Keratinocyte (primary cell): Measurements from ENCODE around the gene GRK5. TPM values are rescaled to one million over a fixed set of nuclear protein-coding genes. Genes with fewer than 3 reads are reported as not detected.

ENCODE experiments used
- DNase-seq: peaks from one replicate; pipeline ENCODE4 v3.0.0-alpha.2; 2011; ENCODE audit warnings: low read depth, missing footprints, low spot score
- FAIRE-seq: peaks from 2 replicates; lab custom pipeline; 2011; peaks lifted over from hg19 to GRCh38; lab: Jason Lieb, UNC
- H2AFZ ChIP-seq: 2 replicates; pipeline ENCODE4 v1.6.0; 2012; ENCODE audit warnings: low read length, control low read depth, inconsistent platforms; ENCODE audit not compliant: control insufficient read depth
- H3K27ac ChIP-seq: 2 replicates; pipeline ENCODE4 v1.5.1; 2011; ENCODE audit warnings: low read length; ENCODE audit not compliant: control insufficient read depth, insufficient read depth
- H3K27me3 ChIP-seq: 3 replicates; pipeline ENCODE4 v1.6.0; 2011; ENCODE audit warnings: low read length; ENCODE audit not compliant: control insufficient read depth, insufficient read depth; ENCODE audit errors: extremely low read depth
- H3K36me3 ChIP-seq, 2 experiments: 2 replicates in 1 of 2; 3 replicates in 1 of 2; pipeline ENCODE4 v1.5.1; 2011; ENCODE audit warnings: low read length in 2 of 2, mild to moderate bottlenecking in 1 of 2; ENCODE audit not compliant: control insufficient read depth in 2 of 2, insufficient read depth in 2 of 2; ENCODE audit errors: extremely low read depth in 1 of 2
- H3K4me1 ChIP-seq: 3 replicates; pipeline ENCODE4 v1.5.1; 2011; ENCODE audit warnings: low read length; ENCODE audit not compliant: control insufficient read depth, insufficient read depth; ENCODE audit errors: extremely low read depth
- H3K4me2 ChIP-seq: 3 replicates; pipeline ENCODE4 v1.6.0; 2011; ENCODE audit warnings: low read depth, low read length; ENCODE audit not compliant: control insufficient read depth, insufficient read depth; ENCODE audit errors: extremely low read depth
- H3K4me3 ChIP-seq, 3 experiments: fragments of 200-600 bp in 1 of 3; sonication (generic) in 1 of 3; 2 replicates in 2 of 3; 3 replicates in 1 of 3; pipeline ENCODE4 v1.5.1; 2011 to 2016; ENCODE audit warnings: low read length in 3 of 3, mild to moderate bottlenecking in 3 of 3, control low read depth in 2 of 3, inconsistent platforms in 1 of 3, low read depth in 1 of 3, mixed read lengths in 1 of 3, mixed run types in 1 of 3, moderate library complexity in 1 of 3; ENCODE audit not compliant: control insufficient read depth in 2 of 3, insufficient read depth in 2 of 3; ENCODE audit errors: extremely low read depth in 1 of 3
- H3K79me2 ChIP-seq: 2 replicates; pipeline ENCODE4 v1.6.0; 2012; ENCODE audit warnings: low read length; ENCODE audit not compliant: control insufficient read depth, insufficient read depth
- H3K9ac ChIP-seq: 3 replicates; pipeline ENCODE4 v1.6.0; 2011; ENCODE audit warnings: low read length; ENCODE audit not compliant: control insufficient read depth, insufficient read depth; ENCODE audit errors: extremely low read depth
- H3K9me1 ChIP-seq: 3 replicates; pipeline ENCODE4 v1.6.0; 2011; ENCODE audit warnings: low read length; ENCODE audit not compliant: control insufficient read depth, insufficient read depth; ENCODE audit errors: extremely low read depth
- H3K9me3 ChIP-seq: 2 replicates; pipeline ENCODE4 v1.5.1; 2012; ENCODE audit warnings: low read depth, low read length; ENCODE audit not compliant: control insufficient read depth
- H4K20me1 ChIP-seq: 3 replicates; pipeline ENCODE4 v1.6.0; 2011; ENCODE audit warnings: low read length; ENCODE audit not compliant: control insufficient read depth, insufficient read depth; ENCODE audit errors: extremely low read depth
- EZH2 ChIP-seq: IDR thresholded peaks from one replicate; pipeline ENCODE4 v1.6.1; 2012; ENCODE audit warnings: inconsistent platforms, mild to moderate bottlenecking, low read length, moderate library complexity
- dilution Hi-C: fragments of 300-500 bp; cut with MboI; formaldehyde crosslinking; loops from one replicate; pipeline ENCODE4 v1.7.0; 2020; ENCODE audit warnings: low sequenced_read_pairs; ENCODE audit not compliant: extremely low pct_ligation_motif_present
- polyA plus RNA-seq, 5 experiments: library from polyadenylated mRNA; depleted of rRNA in 3 of 5; stranded (reverse) in 3 of 5; stranded (forward) in 1 of 5; unstranded in 1 of 5; fragments of >200 nt; gene quantifications; 1 replicate in 1 of 5; 2 replicates in 3 of 5; 3 replicates in 1 of 5; pipeline versions ENCODE4 v1.2.1 to v1.2.3, GENCODE V29; 2011 to 2012; ENCODE audit warnings: missing spikeins in 2 of 5, low read depth in 1 of 5, low replicate concordance in 1 of 5
- TF ChIP-seq, protein P1 (sequence below), 3 experiments: IDR thresholded peaks in 1 of 3; conservative IDR thresholded peaks in 1 of 3; optimal IDR thresholded peaks in 1 of 3; 2 replicates in 2 of 3; 3 replicates in 1 of 3; pipeline versions ENCODE3 to v1.5.1; 2011; ENCODE audit warnings: low read length in 3 of 3, mild to moderate bottlenecking in 3 of 3, moderate library complexity in 2 of 3, control low read depth in 1 of 3, inconsistent platforms in 1 of 3; ENCODE audit not compliant: insufficient read depth in 2 of 3; ENCODE audit errors: extremely low read depth in 1 of 3

The GRK5 gene
- polyA plus RNA-seq, 1 donor (not counting 4 experiments of a cell fraction or from before 2014, with no cell fraction given): 7.6 TPM

DNA sequence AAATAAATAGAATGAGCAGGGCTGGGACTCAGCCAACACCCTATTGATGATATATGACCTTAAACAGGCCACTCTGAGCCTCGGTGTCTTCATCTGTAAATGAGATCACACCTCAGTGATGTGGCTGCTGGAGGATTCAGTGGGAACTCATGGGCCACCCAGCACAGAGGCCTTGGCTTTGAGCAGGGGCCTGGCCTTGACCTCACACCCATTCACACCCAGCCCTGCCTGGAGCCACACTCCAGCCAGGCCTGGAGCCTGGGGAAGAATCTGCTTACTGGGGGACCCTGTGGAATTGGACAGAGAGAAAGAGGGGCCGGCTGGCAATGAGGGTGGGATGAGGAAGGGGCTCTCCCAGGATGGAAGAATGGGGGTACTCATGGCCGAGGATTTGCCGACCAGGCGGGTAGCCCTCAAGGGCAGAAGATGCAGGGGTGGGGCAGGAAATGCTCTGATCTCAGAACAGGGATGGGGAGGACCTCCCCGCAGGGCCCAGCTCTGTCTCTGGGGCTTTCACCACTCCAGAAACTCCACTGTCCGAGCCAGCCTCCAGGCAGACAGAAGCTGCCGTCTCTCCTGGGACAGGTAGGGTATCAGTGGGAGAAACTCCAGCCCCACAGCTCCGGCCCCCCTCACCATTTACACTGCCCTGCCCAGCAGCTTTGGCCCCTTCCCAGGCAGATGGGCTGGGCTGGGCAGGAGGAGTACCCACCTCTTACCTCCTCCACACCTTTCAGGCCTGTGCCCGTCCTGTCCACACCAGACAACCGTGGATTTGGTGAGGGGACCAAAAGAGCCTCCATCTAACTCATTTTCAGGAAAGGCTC lies 253.2 kb downstream of the GRK5 start:
- dilution Hi-C loops: no loop called here
- Histone ChIP-seq H3K27ac (peak overlapping the region; percentile 19), H4K20me1 (no peaks in the 10 kb centered on the region), H3K9me3 (no peaks in the 10 kb centered on the region), H3K79me2 (no peaks in the 10 kb centered on the region), H3K36me3 (no peaks in the 10 kb centered on the region), H3K4me2 (peak overlapping the region; percentile 67), H3K9ac (no peak overlapping the region), H2AFZ (no peak overlapping the region), H3K4me1 (peaks cover 12% of the 10 kb centered on the region), H3K4me3 (no peak overlapping the region), H3K27me3 (no peaks in the 10 kb centered on the region), H3K9me1 (no peaks in the 10 kb centered on the region)
- no peak for DNase-seq
- TF ChIP-seq, protein P1, sequence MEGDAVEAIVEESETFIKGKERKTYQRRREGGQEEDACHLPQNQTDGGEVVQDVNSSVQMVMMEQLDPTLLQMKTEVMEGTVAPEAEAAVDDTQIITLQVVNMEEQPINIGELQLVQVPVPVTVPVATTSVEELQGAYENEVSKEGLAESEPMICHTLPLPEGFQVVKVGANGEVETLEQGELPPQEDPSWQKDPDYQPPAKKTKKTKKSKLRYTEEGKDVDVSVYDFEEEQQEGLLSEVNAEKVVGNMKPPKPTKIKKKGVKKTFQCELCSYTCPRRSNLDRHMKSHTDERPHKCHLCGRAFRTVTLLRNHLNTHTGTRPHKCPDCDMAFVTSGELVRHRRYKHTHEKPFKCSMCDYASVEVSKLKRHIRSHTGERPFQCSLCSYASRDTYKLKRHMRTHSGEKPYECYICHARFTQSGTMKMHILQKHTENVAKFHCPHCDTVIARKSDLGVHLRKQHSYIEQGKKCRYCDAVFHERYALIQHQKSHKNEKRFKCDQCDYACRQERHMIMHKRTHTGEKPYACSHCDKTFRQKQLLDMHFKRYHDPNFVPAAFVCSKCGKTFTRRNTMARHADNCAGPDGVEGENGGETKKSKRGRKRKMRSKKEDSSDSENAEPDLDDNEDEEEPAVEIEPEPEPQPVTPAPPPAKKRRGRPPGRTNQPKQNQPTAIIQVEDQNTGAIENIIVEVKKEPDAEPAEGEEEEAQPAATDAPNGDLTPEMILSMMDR (optimal IDR thresholded peaks at IDR 0.05 in 1 of 3, IDR thresholded peaks at IDR 0.05 in 1 of 3, conservative IDR thresholded peaks at IDR 0.05 in 1 of 3; ENCODE audit: extremely low read depth in 1 of 3, insufficient read depth in 2 of 3, low read length in 3 of 3): no peak
- TF ChIP-seq EZH2: no peak
- FAIRE-seq: no peak

DNA sequence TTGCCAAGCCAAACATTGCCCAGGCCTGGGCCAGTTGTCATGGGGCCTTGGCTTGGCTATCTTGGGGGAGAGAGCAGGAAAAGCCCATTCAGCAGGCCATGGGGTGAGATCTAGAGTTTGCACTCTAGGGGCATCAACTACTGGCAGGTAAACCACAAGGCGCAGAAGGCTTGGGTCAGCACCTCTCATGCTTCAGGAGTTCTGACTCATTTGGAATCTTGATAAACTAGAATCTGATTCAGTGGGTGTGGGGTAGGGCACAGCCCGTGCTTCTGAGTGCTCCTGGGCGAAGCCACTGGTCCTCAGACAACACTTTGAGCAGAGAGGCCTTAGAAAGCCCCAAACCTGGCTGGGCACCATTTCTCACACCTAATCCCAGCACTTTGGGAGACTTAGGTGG lies 254.0 kb downstream of the GRK5 start:
- FAIRE-seq (peak; percentile 97), DNase-seq (no peak)
- TF ChIP-seq EZH2: no peak
- TF ChIP-seq, protein P1 (optimal IDR thresholded peaks at IDR 0.05 in 1 of 3, IDR thresholded peaks at IDR 0.05 in 1 of 3, conservative IDR thresholded peaks at IDR 0.05 in 1 of 3; ENCODE audit: extremely low read depth in 1 of 3, insufficient read depth in 2 of 3, low read length in 3 of 3): peak in 1 of 3 experiments; percentile 29
- peak overlapping the region; percentile 19 for H3K27ac ChIP-seq
- H3K9me3 ChIP-seq: no peaks in the 10 kb centered on the region
- H3K27me3 ChIP-seq: no peaks in the 10 kb centered on the region
- H3K9ac ChIP-seq: no peak overlapping the region
- H3K79me2 ChIP-seq: no peaks in the 10 kb centered on the region
- H3K4me1 ChIP-seq: peaks cover 12% of the 10 kb centered on the region
- H2AFZ ChIP-seq: no peak overlapping the region
- H3K4me2 ChIP-seq: peak overlapping the region; percentile 67
- no peak overlapping the region for H3K4me3 ChIP-seq
- dilution Hi-C loops: no loop called here
- no peaks in the 10 kb centered on the region for H3K36me3 ChIP-seq
- no peaks in the 10 kb centered on the region for H3K9me1 ChIP-seq
- no peaks in the 10 kb centered on the region for H4K20me1 ChIP-seq
